Measurements from ENCODE around the gene PEX11G. TPM values are rescaled to one million over a fixed set of nuclear protein-coding genes. Genes with fewer than 3 reads are reported as not detected.
A peak's percentile ranks its signal among the peaks of the same experiment; 100 is the strongest.

The PEX11G gene
- total and polyA plus RNA-seq, 9 donors = 0.40 to 6.0 (median 3.7) TPM

GRCh38 chr19:7494416-7495098 lies 5.7 kb upstream of the PEX11G start:
- TF ChIP-seq EP300 (IDR thresholded peaks at IDR 0.05) = no peak
- no peak for TF ChIP-seq POLR2A (IDR thresholded peaks at IDR 0.05)
- TF ChIP-seq CTCF (IDR thresholded peaks at IDR 0.05) = no peak
- Histone ChIP-seq H3K9me3 (no peaks in the 10 kb centered on the region), H3K27me3 (no peaks in the 10 kb centered on the region), H3K4me3 (no peak overlapping the region), H3K27ac (peak overlapping the region in 1 of 2 donors; percentile 84), H3K4me1 (ENCODE audit: insufficient read depth) (peaks cover 6% of the 10 kb centered on the region), H3K36me3 (no peaks in the 10 kb centered on the region)
- peak; percentile 65 to 88 (median 74) for DNase-seq
- intact Hi-C loops (cut with DNase I) = no loop called here
- WGBS, 3 donors = 2 to 12% (median 4%) methylated on average over 13 of the region's 13 CpGs

- no peak overlapping the region for H3K27ac ChIP-seq
- no peaks in the 10 kb centered on the region for H3K27me3 ChIP-seq
- intact Hi-C loops (cut with DNase I) = no loop called here
- no peaks in the 10 kb centered on the region for H3K9me3 ChIP-seq
- no peak overlapping the region for H3K4me3 ChIP-seq
- peaks cover 9% of the 10 kb centered on the region for H3K4me1 ChIP-seq (ENCODE audit: insufficient read depth)
- no peak for DNase-seq
- no peaks in the 10 kb centered on the region for H3K36me3 ChIP-seq
- TF ChIP-seq EP300 (IDR thresholded peaks at IDR 0.05) = no peak
- TF ChIP-seq CTCF (IDR thresholded peaks at IDR 0.05) = no peak
- no peak for TF ChIP-seq POLR2A (IDR thresholded peaks at IDR 0.05)
- WGBS, 3 donors = 81 to 91% (median 87%) methylated on average over 11 of the region's 11 CpGs
Observed at GRCh38 chr19:7492558-7492957, 3.7 kb upstream of the PEX11G start.

- Histone ChIP-seq H3K9me3 (no peaks in the 10 kb centered on the region), H3K27ac (no peak overlapping the region), H3K27me3 (no peaks in the 10 kb centered on the region), H3K36me3 (no peaks in the 10 kb centered on the region), H3K4me3 (no peak overlapping the region), H3K4me1 (ENCODE audit: insufficient read depth) (peaks cover 9% of the 10 kb centered on the region)
- TF ChIP-seq POLR2A (IDR thresholded peaks at IDR 0.05) (no peak), EP300 (IDR thresholded peaks at IDR 0.05) (no peak), CTCF (IDR thresholded peaks at IDR 0.05) (no peak)
- 80 to 90% (median 81%) methylated on average over 4 of the region's 4 CpGs for WGBS, 3 donors
- intact Hi-C loops (cut with DNase I) = no loop called here
- no peak for DNase-seq
Observed at GRCh38 chr19:7492142-7492541, 3.3 kb upstream of the PEX11G start.

GRCh38 chr19:7489609-7490044 lies 792 bp upstream of the PEX11G start:
- TF ChIP-seq EP300 (IDR thresholded peaks at IDR 0.05) = no peak
- no peak for TF ChIP-seq CTCF (IDR thresholded peaks at IDR 0.05)
- TF ChIP-seq POLR2A (IDR thresholded peaks at IDR 0.05) = no peak
- H3K27me3 ChIP-seq = no peaks in the 10 kb centered on the region
- no peaks in the 10 kb centered on the region for H3K36me3 ChIP-seq
- no peak for DNase-seq
- H3K9me3 ChIP-seq = no peaks in the 10 kb centered on the region
- no peak overlapping the region for H3K4me3 ChIP-seq
- WGBS, 3 donors = 69 to 82% (median 77%) methylated on average over 11 of the region's 11 CpGs
- peaks cover 7% of the 10 kb centered on the region for H3K4me1 ChIP-seq (ENCODE audit: insufficient read depth)
- intact Hi-C loops (cut with DNase I) = loop anchor here in 3 of 4 donors (2.0 to 5.0 kb wide), 3 partner anchors 43 to 48 kb away; partner anchors contain the start of gene PNPLA6 (in 2 of the 3)
- H3K27ac ChIP-seq = peak overlapping the region in 1 of 2 donors; percentile 90
